GM19193 (cell line): ENCODE results near the gene CACUL1.

Experiments
- POLR2A ChIP-seq: IDR thresholded peaks from 4 replicates; pipeline ENCODE4 v1.6.1; 2011; ENCODE audit not compliant: insufficient read depth, insufficient read length; ENCODE audit errors: extremely low read depth

Gene CACUL1

GRCh38 chr10:118754556-118755423 lies at the start of gene CACUL1:
TSS of gene CACUL1 (minus strand) at chr10:118754970. CDS start at chr10:118754762, 208 bp downstream.
- peak; percentile 77 for TF ChIP-seq POLR2A

GRCh38 chr10:118804262-118804773 lies 49.5 kb upstream of the CACUL1 start:
- no peak for TF ChIP-seq POLR2A

- no peak for TF ChIP-seq POLR2A
These were observed 47.5 kb upstream of the CACUL1 start for GRCh38 chr10:118802126-118802793.

GRCh38 chr10:118800920-118801319 lies 46.1 kb upstream of the CACUL1 start:
- no peak for TF ChIP-seq POLR2A

GRCh38 chr10:118799777-118800176 lies 45.0 kb upstream of the CACUL1 start:
- no peak for TF ChIP-seq POLR2A

GRCh38 chr10:118798231-118798662 lies 43.5 kb upstream of the CACUL1 start:
- TF ChIP-seq POLR2A = no peak

GRCh38 chr10:118793545-118793944 lies 38.8 kb upstream of the CACUL1 start:
- no peak for TF ChIP-seq POLR2A

- TF ChIP-seq POLR2A = no peak
These were observed 37.8 kb upstream of the CACUL1 start for GRCh38 chr10:118792526-118792925.

- TF ChIP-seq POLR2A = no peak
These were observed 35.3 kb upstream of the CACUL1 start for GRCh38 chr10:118790058-118790457.

GRCh38 chr10:118785551-118785950 lies 30.8 kb upstream of the CACUL1 start:
- no peak for TF ChIP-seq POLR2A

GRCh38 chr10:118783776-118784545 lies 29.2 kb upstream of the CACUL1 start:
- TF ChIP-seq POLR2A = no peak

GRCh38 chr10:118781541-118781940 lies 26.8 kb upstream of the CACUL1 start:
- TF ChIP-seq POLR2A = no peak

- no peak for TF ChIP-seq POLR2A
These were observed 24.0 kb upstream of the CACUL1 start for GRCh38 chr10:118778727-118779126.

GRCh38 chr10:118776960-118777359 lies 22.2 kb upstream of the CACUL1 start:
- no peak for TF ChIP-seq POLR2A

- TF ChIP-seq POLR2A = no peak
These were observed 21.3 kb upstream of the CACUL1 start for GRCh38 chr10:118776033-118776432.
